Activated T-cell treated with anti-CD3 and anti-CD28 coated beads, Interleukin-2, amount 50 U/mL, for 1 hour (primary cell): Measurements from ENCODE around the gene ZNF416.

Experiments used
- DNase-seq: peaks from one replicate; pipeline ENCODE4 v3.0.0-alpha.2; 2020

The ZNF416 gene

DNA sequence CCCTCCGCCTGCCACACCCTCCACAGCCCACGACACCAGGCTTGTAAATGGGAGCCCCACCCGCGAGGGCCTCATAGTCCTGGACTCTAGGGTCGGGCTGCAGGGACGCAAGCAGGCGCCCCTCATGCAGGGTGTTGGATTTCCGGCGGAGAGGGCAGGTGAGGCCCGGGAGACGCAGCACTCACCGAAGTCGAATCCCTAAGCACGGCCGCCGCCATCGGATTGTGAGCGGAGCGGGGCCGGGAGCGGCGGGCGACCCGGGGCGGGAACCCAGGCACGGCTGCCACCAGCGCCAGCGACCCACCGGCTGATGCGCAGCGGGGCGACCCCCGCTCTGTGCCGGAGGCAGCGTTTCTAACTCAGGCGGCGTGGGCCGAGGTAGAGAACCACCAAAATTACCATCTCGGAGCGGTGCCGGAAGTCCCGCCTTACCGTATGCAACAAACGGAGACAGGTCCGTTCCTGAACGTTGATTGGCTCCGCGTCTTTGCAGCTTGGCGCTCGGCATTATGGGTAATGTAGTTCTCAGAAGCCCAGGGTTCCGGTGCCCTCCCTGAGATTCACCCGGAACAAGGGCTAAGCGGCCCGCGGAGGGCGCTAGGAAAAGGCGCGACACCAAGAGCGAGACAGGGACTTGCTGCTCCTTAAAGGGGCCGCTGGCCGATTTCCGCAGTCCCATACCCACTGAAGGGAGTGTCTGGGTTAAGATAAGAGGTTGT lies at the start of gene ZNF416:
ZNF416 (minus strand) TSS at position 425 of the 719 bp plus-strand sequence; CDS start at position 218, 207 bp downstream.
- DNase-seq = peak; percentile 89

DNA sequence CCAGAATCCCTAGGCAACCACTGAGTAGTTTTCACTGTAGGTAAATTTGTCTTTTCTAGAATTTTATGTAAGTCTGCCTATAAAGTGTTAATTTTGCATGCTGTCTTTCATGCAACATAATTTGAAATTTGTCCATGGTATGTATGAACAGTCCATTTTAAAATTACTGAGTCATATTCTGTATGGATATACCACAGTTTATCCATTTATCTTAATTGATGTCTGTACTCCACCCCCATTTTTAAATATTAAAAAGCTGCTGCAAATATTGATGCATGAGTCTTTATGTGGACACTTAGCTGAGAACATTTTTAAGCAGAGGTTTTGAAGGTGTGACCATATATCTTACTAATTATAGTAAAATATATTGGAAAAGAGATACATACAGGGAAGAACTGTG lies 44.4 kb upstream of the ZNF416 start:
- no peak for DNase-seq

- DNase-seq = no peak
These were observed 42.1 kb upstream of the ZNF416 start for GRCh38 chr19:57620673-57621348.

GRCh38 chr19:57615346-57615745 lies 36.6 kb upstream of the ZNF416 start:
- no peak for DNase-seq

GRCh38 chr19:57613941-57614743 lies 35.4 kb upstream of the ZNF416 start, which contains the start of gene ZNF134:
ZNF134 (plus strand) TSS chr19:57614242; CDS start chr19:57619469, 5,227 bp downstream.
- DNase-seq = peak; percentile 87

DNA sequence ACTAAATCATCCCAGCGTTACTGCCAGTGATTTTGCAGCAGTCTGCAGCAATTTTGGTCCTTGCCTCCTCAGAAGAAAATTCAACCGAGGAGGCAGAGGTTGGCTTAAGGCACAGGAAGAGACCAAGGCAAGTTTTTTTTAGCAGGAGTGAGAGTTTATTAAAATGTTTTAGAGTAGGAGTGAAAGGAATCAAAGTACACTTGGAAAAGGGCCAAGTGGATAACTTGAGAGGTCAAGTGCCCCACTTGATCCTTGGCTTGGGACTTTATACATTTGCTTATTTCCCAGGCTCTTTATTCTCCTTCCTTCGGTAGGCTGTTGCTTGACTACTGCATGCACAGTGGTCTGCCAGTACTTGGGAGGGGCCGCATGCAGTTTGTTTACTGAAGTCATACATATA lies 32.4 kb upstream of the ZNF416 start:
- no peak for DNase-seq

- DNase-seq = no peak
These were observed 28.2 kb upstream of the ZNF416 start for GRCh38 chr19:57606931-57607330.

- peak; percentile 83 for DNase-seq
These were observed 21.2 kb upstream of the ZNF416 start, which contains the start of gene ZNF530 for GRCh38 chr19:57599761-57600383. ZNF530 (plus strand) TSS chr19:57599885; CDS start chr19:57604346, 4,461 bp downstream.

DNA sequence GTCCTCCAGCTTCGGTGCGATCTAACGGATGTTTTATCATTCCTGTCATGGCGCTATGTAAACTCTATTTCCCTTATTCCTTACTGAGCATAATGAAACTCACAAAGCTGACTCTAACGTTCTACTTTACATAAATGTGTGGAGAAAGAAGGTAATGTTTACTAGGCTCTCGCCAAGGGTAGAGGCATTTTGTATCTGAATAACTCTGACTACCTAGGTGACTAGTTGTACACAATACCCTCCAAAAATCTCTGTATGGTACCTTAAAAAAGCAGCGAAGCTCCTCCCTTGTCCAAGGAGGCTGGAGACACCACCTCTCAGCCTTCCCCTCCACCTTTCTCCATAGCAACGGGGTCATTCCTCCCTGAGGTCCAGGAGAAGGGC lies 20.7 kb upstream of the ZNF416 start:
- DNase-seq = no peak

DNA sequence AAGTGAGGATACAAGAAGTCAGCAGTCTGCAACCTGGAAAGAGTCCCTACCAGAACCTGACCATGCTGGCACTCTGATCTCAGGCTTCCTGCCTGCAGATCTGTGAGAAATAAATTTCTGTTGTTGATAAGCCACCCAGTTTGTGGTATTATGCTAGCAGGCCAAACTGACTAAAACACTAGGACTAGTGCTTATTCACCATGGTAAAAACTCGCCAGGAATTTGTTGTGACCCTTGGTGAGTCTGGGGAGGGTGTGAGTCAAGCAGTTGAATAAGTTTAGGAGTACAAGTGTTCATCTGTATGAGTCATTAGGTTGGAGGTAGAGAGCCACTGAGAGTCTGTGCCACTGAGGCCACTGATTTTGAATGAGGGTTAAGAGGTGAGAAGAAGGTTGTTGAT lies 8.8 kb upstream of the ZNF416 start:
- DNase-seq = no peak

DNA sequence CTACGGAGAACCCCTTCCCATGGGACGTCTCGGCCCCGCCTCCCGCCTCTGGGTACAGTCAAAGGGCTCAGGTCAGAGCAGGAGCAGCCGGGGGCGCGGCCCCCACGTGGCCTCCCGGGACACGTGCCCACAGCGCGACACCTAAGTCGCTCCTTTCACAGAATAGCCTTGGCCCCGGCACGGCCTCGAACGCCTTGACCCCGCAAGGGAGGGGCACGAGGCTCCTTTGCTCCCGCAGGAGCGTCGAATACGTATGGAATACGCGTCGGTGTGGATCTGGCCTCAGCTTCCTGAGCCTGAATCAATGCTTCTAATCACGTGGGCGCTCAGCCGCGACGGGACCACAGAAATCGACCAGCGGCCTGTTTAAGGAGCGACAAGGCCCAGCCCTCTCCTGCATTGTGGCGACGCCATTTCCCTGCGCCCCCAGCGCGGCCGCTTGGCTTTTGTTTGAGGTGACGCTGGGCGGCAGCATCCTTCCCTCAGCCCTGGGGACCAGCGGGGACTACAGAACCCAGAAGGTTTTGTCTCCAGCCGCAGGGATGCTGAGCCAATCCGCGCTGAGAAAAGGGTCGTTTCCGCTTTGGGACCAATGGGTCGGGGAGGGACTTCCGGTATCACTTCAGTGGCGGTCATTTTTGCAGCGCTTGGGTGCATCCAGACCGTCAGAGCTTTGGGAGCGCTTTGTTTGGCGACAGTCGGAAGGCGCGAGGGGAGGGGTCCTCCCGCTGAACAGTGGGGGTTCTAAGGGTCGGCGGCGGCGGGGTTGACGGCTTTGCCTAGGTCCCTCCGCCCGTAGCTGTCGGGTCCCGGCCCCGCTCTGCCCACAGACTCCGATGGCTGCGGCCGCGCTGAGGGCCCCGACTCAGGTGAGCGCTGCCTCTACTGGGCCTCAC lies 5.1 kb upstream of the ZNF416 start, which contains the start of gene ZIK1:
ZIK1 (plus strand) TSS at position 625 of the 896 bp plus-strand sequence; CDS start at position 837, 212 bp downstream.
- peak; percentile 81 for DNase-seq

DNA sequence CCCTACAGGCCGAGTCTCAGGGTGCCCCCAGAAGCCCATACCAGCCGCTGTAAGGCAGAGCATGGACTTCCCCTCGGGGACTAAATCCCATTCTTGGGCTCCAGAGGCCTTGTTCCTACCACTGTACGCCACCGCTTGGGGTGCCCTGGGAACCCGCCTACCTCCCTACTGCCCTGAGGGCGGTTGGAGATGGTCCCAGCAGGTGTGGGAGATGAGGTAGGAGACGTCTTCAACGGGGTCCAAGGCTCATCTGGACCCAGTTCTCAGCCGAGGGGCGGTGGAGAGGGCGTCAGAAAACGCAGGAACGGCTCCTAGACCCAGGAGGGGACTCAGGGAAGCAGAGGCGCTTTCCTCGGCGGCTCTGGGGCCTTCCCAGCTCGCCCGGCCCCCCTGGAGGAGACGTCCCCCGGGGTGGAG lies 4.4 kb upstream of the ZNF416 start:
- no peak for DNase-seq

GRCh38 chr19:57576661-57577060 lies 2.0 kb downstream of the ZNF416 start:
- DNase-seq = no peak

- DNase-seq = no peak
These were observed 6.2 kb downstream of the ZNF416 start for GRCh38 chr19:57572415-57572947.

GRCh38 chr19:57570707-57571106 lies 8.0 kb downstream of the ZNF416 start:
- no peak for DNase-seq

DNA sequence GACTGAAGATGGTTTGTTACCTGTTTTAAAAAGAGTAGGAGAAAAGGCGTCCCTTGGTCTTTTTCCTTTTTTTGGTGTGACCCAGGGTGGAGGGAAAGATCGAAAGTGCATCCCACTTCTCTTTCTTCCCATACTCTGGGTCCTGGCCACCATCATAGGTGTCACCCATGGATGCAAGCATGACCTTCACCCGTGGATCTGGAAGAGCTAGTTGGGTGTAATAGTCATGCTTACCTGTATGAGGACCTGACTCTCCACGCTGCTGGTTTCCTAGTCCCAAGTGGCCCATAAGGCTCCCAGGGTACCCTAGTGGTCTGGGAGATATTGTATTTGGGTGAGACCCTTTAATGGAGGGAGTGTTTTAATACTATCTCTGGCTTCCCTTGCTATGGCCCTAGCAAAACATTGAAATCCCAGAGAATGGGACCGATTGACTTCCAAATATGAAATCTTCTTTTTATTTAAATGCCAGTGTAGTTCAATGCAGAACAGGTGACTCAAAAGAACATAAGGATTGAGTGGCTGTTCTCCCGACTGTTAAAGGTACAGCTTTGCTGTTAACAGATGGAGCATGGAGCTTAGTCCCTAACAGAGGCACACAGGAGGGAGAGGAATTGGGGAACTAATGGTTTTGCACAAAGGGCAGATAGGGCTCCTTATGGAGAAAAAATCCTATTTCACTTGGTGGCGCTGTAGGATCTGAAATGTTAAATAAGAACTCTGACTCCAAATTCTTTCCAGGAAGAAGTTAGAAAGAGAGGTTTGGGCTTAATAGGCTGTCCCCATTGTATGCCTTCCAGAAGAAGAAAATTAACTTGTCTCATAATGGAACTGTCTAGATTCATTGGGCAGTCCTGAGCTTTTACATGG lies 12.1 kb downstream of the ZNF416 start:
- DNase-seq = no peak

DNA sequence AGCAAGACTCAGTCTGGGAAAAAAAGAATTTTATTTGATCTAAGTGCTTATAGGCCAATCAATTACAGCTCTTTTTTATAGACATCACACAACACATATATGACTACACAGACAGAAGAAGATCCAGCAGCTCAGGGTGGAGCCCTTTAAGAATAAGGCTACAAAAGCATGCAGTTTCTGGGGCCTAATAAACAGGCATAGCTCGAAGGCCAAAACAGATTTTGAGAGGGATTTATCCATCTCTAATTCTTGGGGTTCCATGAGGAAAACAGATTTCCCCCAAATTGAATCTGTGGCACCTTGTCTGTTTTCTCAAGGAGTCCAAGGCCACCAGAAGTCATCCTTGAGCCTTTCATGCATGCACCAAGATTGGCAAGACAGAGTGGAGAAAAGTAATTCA lies 15.2 kb downstream of the ZNF416 start:
- no peak for DNase-seq

DNA sequence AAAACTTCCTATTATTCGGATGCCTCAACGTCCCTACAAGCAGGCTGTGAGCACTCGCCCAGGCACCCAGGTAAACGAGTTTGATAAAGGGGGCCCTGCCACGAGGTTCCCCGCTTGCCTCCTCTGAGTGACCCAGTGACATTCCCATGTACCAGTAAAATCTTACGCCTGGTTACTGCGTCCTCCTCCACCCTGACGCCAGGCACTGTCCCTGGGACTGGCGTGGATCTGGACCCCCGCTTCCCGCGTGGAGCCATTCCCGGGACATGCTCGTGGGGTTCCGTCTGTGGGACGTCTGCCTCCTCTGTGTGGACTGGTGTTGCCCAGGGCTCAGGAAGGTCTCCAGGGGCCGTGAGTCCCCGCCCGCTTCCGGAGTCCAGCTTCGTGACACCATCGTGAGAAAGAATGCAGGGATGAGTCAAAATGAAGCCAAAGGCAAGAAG lies 18.6 kb downstream of the ZNF416 start:
- DNase-seq = no peak

DNA sequence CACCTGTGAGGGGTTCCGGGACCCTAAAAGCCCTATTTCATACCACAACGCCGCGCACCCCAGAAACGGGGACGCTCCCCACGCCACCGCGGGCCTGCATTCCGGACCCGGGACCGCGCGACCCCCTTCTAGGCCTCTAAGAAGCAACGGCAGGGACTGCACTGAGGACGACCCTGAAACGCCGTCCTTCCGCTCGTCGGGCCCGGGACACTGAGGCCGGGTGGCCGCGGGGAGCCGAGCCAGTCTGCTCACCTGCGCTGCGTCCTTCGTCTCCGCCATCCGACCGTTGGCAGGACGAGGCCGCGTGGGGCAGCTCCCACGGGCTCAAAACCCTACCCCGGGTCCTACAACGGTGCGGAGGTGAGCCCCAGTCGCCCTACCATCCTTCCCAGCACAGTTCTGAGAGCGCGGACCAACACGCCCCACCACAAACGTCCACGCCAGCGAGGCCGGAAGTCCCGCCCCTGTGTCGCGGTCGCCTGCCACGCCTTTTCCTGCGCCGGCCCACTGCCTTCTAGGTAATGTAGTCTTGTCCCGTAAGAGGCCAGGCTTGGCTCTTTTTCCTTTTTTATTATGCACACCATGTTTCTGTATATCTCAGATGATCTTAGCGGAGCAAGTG lies 19.2 kb downstream of the ZNF416 start, which contains the start of gene ZNF550:
ZNF550 (minus strand) TSS at position 460 of the 622 bp plus-strand sequence; CDS start at position 279, 181 bp downstream.
- DNase-seq = peak; percentile 88

DNA sequence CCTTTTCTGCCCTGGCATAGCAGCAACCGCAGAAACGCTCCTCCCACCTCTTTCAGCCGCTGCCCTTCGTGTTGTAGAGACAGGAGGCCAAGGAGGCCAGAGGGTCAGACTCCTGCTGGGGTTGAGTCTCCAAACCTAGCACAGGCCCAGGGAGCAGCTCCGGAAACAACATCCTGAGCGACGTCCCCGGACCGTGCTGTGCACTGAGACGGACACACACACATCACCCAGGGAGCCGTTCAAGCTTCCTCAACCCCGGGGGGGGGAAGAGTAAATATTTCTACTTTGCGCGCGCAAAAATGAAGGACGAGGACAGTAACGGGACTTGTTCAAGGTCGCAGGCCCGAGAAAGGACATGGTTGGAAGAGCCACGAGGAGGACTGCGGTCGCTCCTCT lies 19.7 kb downstream of the ZNF416 start:
- no peak for DNase-seq
